HepG2 (cell line): ENCODE results near the gene GP2. TPM values are rescaled to one million over a fixed set of nuclear protein-coding genes. Genes with fewer than 3 reads are reported as not detected.

Experiments used
- ATAC-seq: fragments of 200-7000 bp; cut with Tn5 transposase; 3 replicates; pipeline ENCODE4 v1.9.1; 2020; ENCODE audit warnings: mild to moderate bottlenecking, moderate library complexity
- BruUV-seq: library from RNA; stranded (reverse); fragments of 400-500 nt; replicated peaks from 2 replicates; lab custom pipeline; 2021; lab: Mats Ljungman, UMichigan
- CTCF ChIA-PET: fragments of 300-600 bp; formaldehyde crosslinking; extraction: SDS; loops from one replicate; lab custom pipeline; 2021; ENCODE audit warnings: low total read pairs, inconsistent platforms, low intra/inter-chr PET ratio; lab: Yijun Ruan, JAX
- POLR2A ChIA-PET: fragments of 350-600 bp; sonication (Branson Sonifier 250); formaldehyde crosslinking; loops from one replicate; lab custom pipeline; 2020; ENCODE audit warnings: antibody characterized with exemption, inconsistent platforms; lab: Yijun Ruan, JAX
- DNase-seq: peaks from one replicate; pipeline ENCODE4 v3.0.0-alpha.2; 2015; ENCODE audit warnings: low spot score
- FAIRE-seq: peaks from 3 replicates; lab custom pipeline; 2011; peaks lifted over from hg19 to GRCh38; lab: Jason Lieb, UNC
- H2AFZ ChIP-seq: one replicate; pipeline ENCODE4 v1.6.1; 2011; ENCODE audit warnings: low read length, inconsistent platforms
- H3K27ac ChIP-seq: fragments of 300-600 bp; 3 replicates; pipeline ENCODE4 v1.8.0; 2011; ENCODE audit warnings: mixed run types, mild to moderate bottlenecking, mixed read lengths, low read length, inconsistent platforms; ENCODE audit not compliant: insufficient read depth; ENCODE audit errors: extremely low read length
- H3K27me3 ChIP-seq, 2 experiments: fragments of 200-600 bp in 1 of 2; 2 replicates in 1 of 2; 3 replicates in 1 of 2; pipeline versions ENCODE4 v1.6.0 to v1.8.0; 2011; ENCODE audit warnings: low read length in 2 of 2, mild to moderate bottlenecking in 2 of 2, moderate library complexity in 2 of 2, inconsistent platforms in 1 of 2; ENCODE audit not compliant: insufficient read depth in 2 of 2, control insufficient read depth in 1 of 2
- H3K36me3 ChIP-seq, 2 experiments: fragments of 200-600 bp in 1 of 2; replicated peaks in 1 of 2; 2 replicates in 1 of 2; 3 replicates in 1 of 2; pipeline versions ENCODE4 v1.5.1 to v1.8.0; 2011; ENCODE audit warnings: low read length in 2 of 2, inconsistent platforms in 1 of 2; ENCODE audit not compliant: insufficient read depth in 2 of 2, control insufficient read depth in 1 of 2
- H3K4me1 ChIP-seq: 2 replicates; pipeline ENCODE4 v1.5.1; 2012; ENCODE audit warnings: low read length, inconsistent platforms; ENCODE audit not compliant: insufficient read depth
- H3K4me2 ChIP-seq: 2 replicates; pipeline ENCODE4 v1.6.0; 2011; ENCODE audit warnings: low read depth, low read length, inconsistent platforms
- H3K4me3 ChIP-seq, 3 experiments: fragments of 200-600 bp in 1 of 3; sonication (generic), shearing (Covaris generic) in 1 of 3; replicated peaks in 1 of 3; 2 replicates each; pipeline ENCODE4 v1.5.1; 2011 to 2016; ENCODE audit warnings: low read length in 3 of 3, inconsistent platforms in 2 of 3, low read depth in 2 of 3, mild to moderate bottlenecking in 2 of 3, control low read depth in 1 of 3, mixed read lengths in 1 of 3; ENCODE audit not compliant: insufficient read depth in 1 of 3
- H3K79me2 ChIP-seq: one replicate; pipeline ENCODE4 v1.6.1; 2011; ENCODE audit warnings: low read length, inconsistent platforms; ENCODE audit not compliant: insufficient read depth
- H3K9ac ChIP-seq: 2 replicates; pipeline ENCODE4 v1.6.0; 2011; ENCODE audit warnings: mild to moderate bottlenecking, low read depth, low read length, inconsistent platforms; ENCODE audit not compliant: insufficient read depth
- H3K9me3 ChIP-seq: 2 replicates; pipeline ENCODE4 v1.5.1; 2012; ENCODE audit warnings: mild to moderate bottlenecking, low read length
- H4K20me1 ChIP-seq: 2 replicates; pipeline ENCODE4 v1.6.0; 2011; ENCODE audit warnings: inconsistent platforms, mild to moderate bottlenecking, low read length, moderate library complexity; ENCODE audit not compliant: insufficient read depth
- BCL6 ChIP-seq: IDR thresholded peaks from 2 replicates; pipeline ENCODE4 v1.6.1; 2016; ENCODE audit warnings: missing genetic modification reagents, missing compliant biosample characterization
- FOSL1 ChIP-seq: sonication (generic); formaldehyde crosslinking; IDR thresholded peaks from 2 replicates; pipeline ENCODE4 v1.9.0; 2021; ENCODE audit warnings: missing genetic modification reagents, borderline replicate concordance
- GTF2F1 ChIP-seq: fragments of 150-350 bp; IDR thresholded peaks from 2 replicates; pipeline ENCODE4 v1.6.1; 2014; ENCODE audit warnings: low read length
- KDM5B ChIP-seq: sonication (generic); formaldehyde crosslinking; IDR thresholded peaks from 2 replicates; pipeline ENCODE4 v1.4.0; 2020; ENCODE audit warnings: missing genetic modification reagents, mild to moderate bottlenecking, borderline replicate concordance
- KLF6 ChIP-seq: IDR thresholded peaks from 2 replicates; pipeline ENCODE4 v1.8.0; 2016; ENCODE audit warnings: missing biosample characterization, missing genetic modification reagents
- MIER3 ChIP-seq: IDR thresholded peaks from 2 replicates; pipeline ENCODE4 v1.6.1; 2016; ENCODE audit warnings: missing compliant biosample characterization, borderline replicate concordance
- RAD51 ChIP-seq: fragments of 450-650 bp; IDR thresholded peaks from 2 replicates; pipeline ENCODE4 v1.6.1; 2016; ENCODE audit warnings: borderline replicate concordance
- TOE1 ChIP-seq: sonication (generic); formaldehyde crosslinking; IDR thresholded peaks from 2 replicates; pipeline ENCODE4 v1.4.0; 2020; ENCODE audit warnings: mild to moderate bottlenecking, missing genetic modification reagents
- USF2 ChIP-seq, 2 experiments: sonication (generic) in 1 of 2; formaldehyde crosslinking in 1 of 2; IDR thresholded peaks; 2 replicates each; pipeline versions ENCODE4 v1.5.1 to v1.6.1; 2011 to 2020; ENCODE audit warnings: borderline replicate concordance in 1 of 2, low read depth in 1 of 2, low read length in 1 of 2, mild to moderate bottlenecking in 1 of 2, missing genetic modification reagents in 1 of 2, moderate library complexity in 1 of 2
- ZBTB2 ChIP-seq: sonication (generic); formaldehyde crosslinking; IDR thresholded peaks from 2 replicates; pipeline ENCODE4 v1.8.0; 2022; ENCODE audit warnings: low read depth, missing genetic modification reagents
- ZNF580 ChIP-seq: IDR thresholded peaks from 2 replicates; pipeline ENCODE4 v1.6.1; 2016; ENCODE audit warnings: low read depth, borderline replicate concordance
- ZNF644 ChIP-seq: IDR thresholded peaks from 2 replicates; pipeline ENCODE4 v1.6.1; 2016; ENCODE audit warnings: low read depth
- ZNF772 ChIP-seq: sonication (generic); formaldehyde crosslinking; IDR thresholded peaks from 2 replicates; pipeline ENCODE4 v1.5.0; 2020; ENCODE audit warnings: mild to moderate bottlenecking, missing genetic modification reagents
- ZNF883 ChIP-seq: sonication (generic); formaldehyde crosslinking; IDR thresholded peaks from 2 replicates; pipeline ENCODE4 v1.5.1; 2020; ENCODE audit warnings: mild to moderate bottlenecking, missing genetic modification reagents; ENCODE audit errors: not compliant biosample characterization
- ZNF891 ChIP-seq: sonication (generic); formaldehyde crosslinking; IDR thresholded peaks from 2 replicates; pipeline ENCODE4 v1.5.0; 2020; ENCODE audit warnings: mild to moderate bottlenecking, missing genetic modification reagents
- WGBS: methylation state at CpG from one replicate; pipeline ENCODE4 v1.1.6; 2017; ENCODE audit warnings: low lambda C conversion rate; 5-methylcytosine and 5-hydroxymethylcytosine counted together
- in situ Hi-C: cut with HindIII; loops from 2 replicates; pipeline ENCODE4 v1.10.0; 2017; ENCODE audit warnings: low pct_unique_long_range_greater_than_20kb; ENCODE audit not compliant: extremely low pct_ligation_motif_present
- intact Hi-C: fragments of 100-400 bp; cut with micrococcal nuclease; formaldehyde crosslinking; loops from one replicate; pipeline ENCODE4 v1.10.0; 2022; ENCODE audit not compliant: unreplicated experiment
- polyA plus RNA-seq, 8 experiments: library from polyadenylated mRNA; depleted of rRNA in 3 of 8; stranded (reverse) in 7 of 8; unstranded in 1 of 8; fragments of >200 nt; fragmentation: Illumina TruSeq in 4 of 8; extraction: Trizol in 4 of 8; gene quantifications; 2 replicates each; pipeline versions ENCODE4 v1.2.1 to v1.2.3, GENCODE V29; 2011 to 2016; ENCODE audit warnings: low read depth in 4 of 8, missing spikeins in 1 of 8, mixed read lengths in 1 of 8; ENCODE audit not compliant: insufficient read depth in 1 of 8
- total RNA-seq, 5 experiments: library from RNA; depleted of rRNA; stranded (reverse); fragments of >200 nt; fragmentation: Illumina TruSeq; extraction: Trizol; gene quantifications; 2 replicates each; pipeline ENCODE4 v1.2.3, GENCODE V29; 2016; ENCODE audit warnings: low read depth in 1 of 5
- TF ChIP-seq, protein P1 (sequence below): sonication (generic); formaldehyde crosslinking; IDR thresholded peaks from 2 replicates; pipeline ENCODE4 v1.4.0; 2020; ENCODE audit warnings: missing genetic modification reagents, borderline replicate concordance
- TF ChIP-seq, protein P2 (sequence below): IDR thresholded peaks from 2 replicates; pipeline ENCODE4 v1.6.1; 2016; ENCODE audit warnings: mild to moderate bottlenecking, missing biosample characterization, missing genetic modification reagents

The GP2 gene
- total and polyA plus RNA-seq, 2 of the 13 experiments (the other 11 are each of a cell fraction or from before 2014, with no cell fraction given) = 0.15 to 0.69 TPM

DNA sequence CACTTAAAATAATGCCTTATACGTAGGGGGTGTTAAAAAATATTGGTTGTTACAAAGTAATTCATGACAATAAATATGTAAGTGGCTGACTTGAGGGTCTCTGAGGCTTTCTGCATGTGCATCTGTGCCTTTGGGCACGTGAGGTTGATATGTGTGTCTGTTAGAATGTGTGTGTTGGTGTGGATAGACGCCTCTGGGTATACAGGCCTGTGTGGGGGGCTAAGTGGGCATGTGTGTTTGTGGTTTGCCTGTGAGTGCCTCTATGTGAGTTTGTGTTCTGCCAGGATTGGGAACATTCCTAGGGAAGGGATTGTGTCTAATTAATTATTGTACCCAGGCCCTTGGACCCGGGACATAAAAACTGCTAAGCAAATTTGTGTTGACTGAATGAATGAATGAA lies 19.0 kb downstream of the GP2 start:
- ATAC-seq (no peak), FAIRE-seq (no peak), DNase-seq (no peak)
- no peaks in the 10 kb centered on the region for H3K79me2 ChIP-seq
- H3K4me3 ChIP-seq = no peak overlapping the region
- no peaks in the 10 kb centered on the region for H4K20me1 ChIP-seq
- H3K9ac ChIP-seq = no peak overlapping the region
- H2AFZ ChIP-seq = no peak overlapping the region
- CTCF ChIA-PET = no interaction called here
- H3K4me2 ChIP-seq = no peak overlapping the region
- H3K27me3 ChIP-seq = no peaks in the 10 kb centered on the region
- no peaks in the 10 kb centered on the region for H3K9me3 ChIP-seq
- intact Hi-C loops = loop anchor here (10.0 kb wide), 1 partner anchor 703 kb away; no protein-coding TSS in a partner anchor
- POLR2A ChIA-PET = no interaction called here
- H3K36me3 ChIP-seq = no peaks in the 10 kb centered on the region
- no TSS peak for BruUV-seq
- in situ Hi-C loops = loop anchor here (25.0 kb wide), 1 partner anchor 721 kb away; no protein-coding TSS in a partner anchor
- WGBS = 0% methylated on average over 4 of the region's 4 CpGs
- H3K27ac ChIP-seq = no peak overlapping the region
- no peaks in the 10 kb centered on the region for H3K4me1 ChIP-seq
- TF ChIP-seq ZNF580 = no peak
- TF ChIP-seq USF2 (IDR thresholded peaks at IDR 0.05; ENCODE audit: low read depth, low read length) = no peak
- no peak for TF ChIP-seq USF2 (CRISPR knock-in tag; IDR thresholded peaks at IDR 0.05; ENCODE audit: borderline replicate concordance)
- TF ChIP-seq FOSL1 (CRISPR knock-in tag) = no peak
- no peak for TF ChIP-seq GTF2F1
- no peak for TF ChIP-seq KLF6 (CRISPR knock-in tag)
- TF ChIP-seq ZNF883 (CRISPR knock-in tag) = no peak
- TF ChIP-seq MIER3 (CRISPR knock-in tag) = no peak
- no peak for TF ChIP-seq ZBTB2 (CRISPR knock-in tag)
- TF ChIP-seq BCL6 = no peak
- TF ChIP-seq, protein P1, sequence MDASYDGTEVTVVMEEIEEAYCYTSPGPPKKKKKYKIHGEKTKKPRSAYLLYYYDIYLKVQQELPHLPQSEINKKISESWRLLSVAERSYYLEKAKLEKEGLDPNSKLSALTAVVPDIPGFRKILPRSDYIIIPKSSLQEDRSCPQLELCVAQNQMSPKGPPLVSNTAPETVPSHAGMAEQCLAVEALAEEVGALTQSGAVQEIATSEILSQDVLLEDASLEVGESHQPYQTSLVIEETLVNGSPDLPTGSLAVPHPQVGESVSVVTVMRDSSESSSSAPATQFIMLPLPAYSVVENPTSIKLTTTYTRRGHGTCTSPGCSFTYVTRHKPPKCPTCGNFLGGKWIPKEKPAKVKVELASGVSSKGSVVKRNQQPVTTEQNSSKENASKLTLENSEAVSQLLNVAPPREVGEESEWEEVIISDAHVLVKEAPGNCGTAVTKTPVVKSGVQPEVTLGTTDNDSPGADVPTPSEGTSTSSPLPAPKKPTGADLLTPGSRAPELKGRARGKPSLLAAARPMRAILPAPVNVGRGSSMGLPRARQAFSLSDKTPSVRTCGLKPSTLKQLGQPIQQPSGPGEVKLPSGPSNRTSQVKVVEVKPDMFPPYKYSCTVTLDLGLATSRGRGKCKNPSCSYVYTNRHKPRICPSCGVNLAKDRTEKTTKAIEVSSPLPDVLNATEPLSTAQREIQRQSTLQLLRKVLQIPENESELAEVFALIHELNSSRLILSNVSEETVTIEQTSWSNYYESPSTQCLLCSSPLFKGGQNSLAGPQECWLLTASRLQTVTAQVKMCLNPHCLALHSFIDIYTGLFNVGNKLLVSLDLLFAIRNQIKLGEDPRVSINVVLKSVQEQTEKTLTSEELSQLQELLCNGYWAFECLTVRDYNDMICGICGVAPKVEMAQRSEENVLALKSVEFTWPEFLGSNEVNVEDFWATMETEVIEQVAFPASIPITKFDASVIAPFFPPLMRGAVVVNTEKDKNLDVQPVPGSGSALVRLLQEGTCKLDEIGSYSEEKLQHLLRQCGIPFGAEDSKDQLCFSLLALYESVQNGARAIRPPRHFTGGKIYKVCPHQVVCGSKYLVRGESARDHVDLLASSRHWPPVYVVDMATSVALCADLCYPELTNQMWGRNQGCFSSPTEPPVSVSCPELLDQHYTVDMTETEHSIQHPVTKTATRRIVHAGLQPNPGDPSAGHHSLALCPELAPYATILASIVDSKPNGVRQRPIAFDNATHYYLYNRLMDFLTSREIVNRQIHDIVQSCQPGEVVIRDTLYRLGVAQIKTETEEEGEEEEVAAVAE (CRISPR knock-in tag) = no peak
- TF ChIP-seq, protein P2, sequence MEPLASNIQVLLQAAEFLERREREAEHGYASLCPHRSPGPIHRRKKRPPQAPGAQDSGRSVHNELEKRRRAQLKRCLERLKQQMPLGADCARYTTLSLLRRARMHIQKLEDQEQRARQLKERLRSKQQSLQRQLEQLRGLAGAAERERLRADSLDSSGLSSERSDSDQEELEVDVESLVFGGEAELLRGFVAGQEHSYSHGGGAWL (CRISPR knock-in tag) = no peak
- no peak for TF ChIP-seq RAD51
- TF ChIP-seq TOE1 = no peak
- no peak for TF ChIP-seq ZNF644 (CRISPR knock-in tag)
- no peak for TF ChIP-seq KDM5B (CRISPR knock-in tag)
- no peak for TF ChIP-seq ZNF772
- no peak for TF ChIP-seq ZNF891 (CRISPR knock-in tag)
